LNCAP (cell line): ENCODE results near the gene ADCK1.

Experiments used
- TF ChIP-seq, protein P1 (sequence below): fragments of 450-650 bp; IDR thresholded peaks from 2 replicates; pipeline ENCODE4 v1.5.1; 2017; ENCODE audit warnings: mild to moderate bottlenecking

Gene ADCK1

DNA sequence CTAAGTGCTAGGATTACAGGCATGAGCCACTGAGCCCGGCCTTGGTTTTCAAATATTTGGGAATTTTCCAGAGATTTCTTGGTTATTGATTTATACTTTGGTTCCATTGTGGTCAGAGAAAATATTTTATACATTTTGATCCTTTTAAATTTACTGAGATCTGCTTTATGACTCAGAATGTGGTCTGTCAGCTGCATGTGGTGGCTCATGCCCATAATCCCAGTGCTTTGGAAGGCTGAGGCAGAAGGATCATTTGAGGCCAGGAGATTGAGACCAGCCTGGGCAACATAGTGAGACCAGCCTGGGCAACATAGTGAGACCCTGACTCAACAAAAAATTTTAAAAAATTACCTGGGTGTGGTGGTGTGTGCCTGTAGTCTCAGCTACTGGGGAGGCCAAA is 49.8 kb downstream of the ADCK1 start:
- TF ChIP-seq, protein P1, sequence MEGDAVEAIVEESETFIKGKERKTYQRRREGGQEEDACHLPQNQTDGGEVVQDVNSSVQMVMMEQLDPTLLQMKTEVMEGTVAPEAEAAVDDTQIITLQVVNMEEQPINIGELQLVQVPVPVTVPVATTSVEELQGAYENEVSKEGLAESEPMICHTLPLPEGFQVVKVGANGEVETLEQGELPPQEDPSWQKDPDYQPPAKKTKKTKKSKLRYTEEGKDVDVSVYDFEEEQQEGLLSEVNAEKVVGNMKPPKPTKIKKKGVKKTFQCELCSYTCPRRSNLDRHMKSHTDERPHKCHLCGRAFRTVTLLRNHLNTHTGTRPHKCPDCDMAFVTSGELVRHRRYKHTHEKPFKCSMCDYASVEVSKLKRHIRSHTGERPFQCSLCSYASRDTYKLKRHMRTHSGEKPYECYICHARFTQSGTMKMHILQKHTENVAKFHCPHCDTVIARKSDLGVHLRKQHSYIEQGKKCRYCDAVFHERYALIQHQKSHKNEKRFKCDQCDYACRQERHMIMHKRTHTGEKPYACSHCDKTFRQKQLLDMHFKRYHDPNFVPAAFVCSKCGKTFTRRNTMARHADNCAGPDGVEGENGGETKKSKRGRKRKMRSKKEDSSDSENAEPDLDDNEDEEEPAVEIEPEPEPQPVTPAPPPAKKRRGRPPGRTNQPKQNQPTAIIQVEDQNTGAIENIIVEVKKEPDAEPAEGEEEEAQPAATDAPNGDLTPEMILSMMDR = no peak

- TF ChIP-seq, protein P1 = no peak
Observed at GRCh38 chr14:77853919-77854318, 54.0 kb downstream of the ADCK1 start.

- TF ChIP-seq, protein P1 = no peak
Observed at GRCh38 chr14:77856941-77857340, 57.0 kb downstream of the ADCK1 start.

DNA sequence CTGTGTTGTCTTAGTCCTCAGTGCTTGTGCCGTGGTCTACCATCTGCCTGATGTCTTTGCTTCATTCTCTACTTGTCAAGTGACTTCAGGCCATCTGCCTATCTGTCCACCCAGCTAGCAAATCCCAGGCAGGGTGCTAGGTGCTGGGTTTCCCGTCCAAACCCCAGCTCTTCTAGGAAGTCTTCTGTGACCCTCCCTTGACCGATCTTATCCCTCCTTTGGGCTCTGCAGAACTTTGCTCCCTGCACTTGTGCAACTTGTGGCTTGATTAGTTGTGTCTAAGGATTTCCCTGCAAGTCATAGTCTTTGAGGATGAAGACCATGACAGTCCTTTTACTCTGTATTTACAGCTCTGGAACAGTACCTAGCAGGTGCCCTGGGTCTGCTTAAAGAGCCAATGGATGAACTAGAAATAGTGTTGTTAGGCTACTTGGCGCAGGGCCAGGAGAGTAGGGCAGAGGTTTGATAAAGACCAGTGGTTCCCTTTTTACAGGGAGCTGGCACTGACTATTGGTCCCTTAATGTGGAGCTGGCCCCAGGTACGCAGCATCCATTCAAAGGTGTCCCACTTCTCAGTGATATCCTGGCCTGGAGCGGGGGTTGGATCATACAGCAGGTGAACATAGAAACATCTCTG is 60.1 kb downstream of the ADCK1 start:
- TF ChIP-seq, protein P1 = no peak

GRCh38 chr14:77861201-77861600 is 61.3 kb downstream of the ADCK1 start:
- TF ChIP-seq, protein P1 = no peak

DNA sequence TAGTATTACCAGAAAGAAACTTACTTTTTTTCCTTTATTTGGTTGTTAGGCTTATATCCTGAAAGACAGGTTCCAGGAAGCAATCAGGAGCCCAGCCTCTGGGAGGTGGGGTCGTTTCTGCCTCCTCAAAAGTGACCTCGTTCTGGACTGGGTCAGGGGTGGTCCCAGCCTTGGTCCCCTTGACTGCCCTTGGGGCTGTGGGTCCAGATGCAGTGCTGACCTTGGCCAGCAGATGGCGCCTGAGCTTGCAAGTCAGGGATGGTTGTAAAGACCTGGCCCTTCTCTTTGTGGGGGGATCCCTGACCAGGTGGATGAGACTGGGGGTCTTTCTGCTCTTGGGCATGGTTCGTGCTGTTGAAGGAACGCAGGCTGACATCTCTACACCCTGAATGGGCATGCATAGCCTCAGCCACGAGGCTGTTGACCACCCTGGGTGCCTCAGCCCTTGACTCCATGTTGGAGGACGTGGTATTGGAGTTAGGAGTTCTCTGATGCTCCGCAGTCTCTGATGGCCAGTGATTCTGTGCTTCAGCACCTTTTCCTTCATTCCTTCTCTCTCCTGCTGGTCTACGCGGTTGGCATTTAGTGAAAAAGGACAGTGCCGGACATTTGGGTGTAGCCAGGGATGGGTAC is 62.4 kb downstream of the ADCK1 start:
- TF ChIP-seq, protein P1 = peak; percentile 100

DNA sequence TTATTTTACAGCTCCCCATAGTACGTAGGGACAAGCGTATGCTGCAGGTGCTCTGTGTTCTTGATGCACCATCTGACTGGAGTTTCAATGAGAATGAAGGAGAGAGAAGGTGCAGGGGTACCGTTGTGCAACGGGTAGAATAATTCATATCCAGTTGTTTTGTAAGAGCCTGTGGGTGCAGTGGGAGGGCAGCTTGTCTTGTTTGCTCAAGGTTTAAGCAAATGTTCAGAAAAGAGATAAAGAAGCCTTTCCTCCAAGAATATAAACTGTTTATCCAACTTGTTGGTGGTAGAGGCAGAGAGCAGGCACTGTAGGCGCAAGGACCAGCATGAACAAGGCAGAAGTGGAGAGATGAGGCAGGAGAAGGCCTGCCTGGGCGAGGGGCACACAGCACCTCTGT is 64.2 kb downstream of the ADCK1 start:
- TF ChIP-seq, protein P1 = no peak
